Stomach (tissue), 9 donors: Measurements from ENCODE around the gene MRPS16. TPM values are rescaled to one million over a fixed set of nuclear protein-coding genes. Genes with fewer than 3 reads are reported as not detected.

ENCODE experiments used
- DNase-seq, 2 donors: peaks; one replicate each; pipeline versions ENCODE4 v3.0.0 to v3.0.0-alpha.2; 2013 to 2019
- H3K27ac ChIP-seq, 5 donors: fragments of 200-600 bp in 4 of 5; sonication (generic) in 4 of 5; one replicate each; pipeline ENCODE4 v1.5.1; 2013 to 2019; ENCODE audit warnings: mild to moderate bottlenecking in 1 of 5, moderate library complexity in 1 of 5
- H3K27me3 ChIP-seq, 3 donors: fragments of 200-600 bp; sonication (generic); one replicate each; pipeline ENCODE4 v1.5.1; 2017 to 2019; ENCODE audit warnings: mixed run types in 1 of 3
- H3K36me3 ChIP-seq, 4 donors: fragments of 200-600 bp; sonication (generic); 1 replicate in 3 of 4; 2 replicates in 1 of 4; pipeline ENCODE4 v1.5.1; 2016 to 2019
- H3K4me1 ChIP-seq, 4 donors: fragments of 200-600 bp; sonication (generic); one replicate each; pipeline ENCODE4 v1.5.1; 2016 to 2019
- H3K4me3 ChIP-seq, 4 donors: fragments of 200-600 bp; sonication (generic) in 3 of 4; one replicate each; pipeline ENCODE4 v1.5.1; 2016 to 2019; ENCODE audit warnings: mild to moderate bottlenecking in 1 of 4
- H3K9me3 ChIP-seq, 4 donors: fragments of 200-600 bp; sonication (generic); one replicate each; pipeline ENCODE4 v1.5.1; 2016 to 2019
- EP300 ChIP-seq: sonication (generic); formaldehyde crosslinking; IDR thresholded peaks from one replicate; pipeline ENCODE4 v1.6.1; 2017; ENCODE audit warnings: antibody characterized with exemption
- POLR2A ChIP-seq, 4 donors: fragments of 450-650 bp; IDR thresholded peaks; one replicate each; pipeline ENCODE4 v1.6.1; 2016; ENCODE audit warnings: antibody characterized with exemption in 4 of 4, control low read depth in 2 of 4, mild to moderate bottlenecking in 1 of 4, moderate library complexity in 1 of 4
- POLR2AphosphoS5 ChIP-seq, 3 donors: sonication (generic); formaldehyde crosslinking; IDR thresholded peaks; one replicate each; pipeline ENCODE4 v1.6.1; 2016; ENCODE audit warnings: antibody characterized with exemption in 3 of 3
- WGBS, 5 donors: extraction: QIAGEN DNeasy Blood & Tissue Kit in 3 of 5; methylation state at CpG; one replicate each; pipeline versions ENCODE4 v1.1.5 to v1.1.7; 2013 to 2018; 5-methylcytosine and 5-hydroxymethylcytosine counted together
- intact Hi-C: fragments of 100-400 bp; cut with DNase I; formaldehyde crosslinking; loops from one replicate; pipeline ENCODE4 v1.15.1; 2023; ENCODE audit warnings: low total_unique reads
- polyA plus RNA-seq, 3 donors: library from polyadenylated mRNA; stranded (reverse); fragments of 200-250 nt; gene quantifications; one replicate each; pipeline ENCODE4 v1.2.3, GENCODE V29; 2013
- small RNA-seq, 4 donors: library from RNA; depleted of rRNA; stranded (forward); fragments of <200 nt; gene quantifications; one replicate each; pipeline ENCODE3, GENCODE V24; 2016
- total RNA-seq, 5 donors: library from RNA; depleted of rRNA; stranded (reverse); fragments of >200 nt; gene quantifications; one replicate each; pipeline versions ENCODE4 v1.1.0 to v1.2.3, GENCODE V29; 2014 to 2016
- TF ChIP-seq, protein P1 (sequence below), 7 experiments: fragments of 450-650 bp in 4 of 7; fragments of 200-600 bp in 3 of 7; sonication (generic) in 3 of 7; IDR thresholded peaks; one replicate each; pipeline ENCODE4 v1.5.1; 2016 to 2019; ENCODE audit warnings: antibody characterized with exemption in 7 of 7, control low read depth in 2 of 7, mild to moderate bottlenecking in 1 of 7
- donor health status: healthy with polysubstance abuse.
- donor health status: Bipolar disorder and iron deficiency.
- donor health status: healthy.

MRPS16 gene
- total and polyA plus RNA-seq, 8 donors: 6.4 to 68.7 (median 55.6) TPM

DNA sequence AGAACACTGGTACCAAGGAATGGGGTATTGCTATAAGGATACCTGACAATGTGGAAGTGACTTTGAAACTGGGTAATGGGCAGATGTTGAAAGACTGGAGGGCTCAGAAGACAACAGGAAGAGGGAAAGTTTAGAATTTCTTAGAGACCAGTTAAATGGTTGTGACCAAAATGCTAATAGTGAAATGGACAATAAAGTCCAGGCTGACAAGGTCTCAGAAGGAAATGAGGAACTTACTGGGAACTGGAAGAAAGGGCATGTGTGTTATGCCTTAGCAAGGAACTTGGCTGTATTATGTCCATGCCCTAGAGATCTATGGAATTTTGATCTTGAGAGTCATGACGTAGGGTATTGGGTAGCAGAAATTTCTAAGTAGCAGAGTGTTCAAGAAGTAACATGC is 46.6 kb downstream of the MRPS16 start:
- WGBS, 5 donors: 91 to 100% (median 96%) methylated on average over 1 of the region's 1 CpG

DNA sequence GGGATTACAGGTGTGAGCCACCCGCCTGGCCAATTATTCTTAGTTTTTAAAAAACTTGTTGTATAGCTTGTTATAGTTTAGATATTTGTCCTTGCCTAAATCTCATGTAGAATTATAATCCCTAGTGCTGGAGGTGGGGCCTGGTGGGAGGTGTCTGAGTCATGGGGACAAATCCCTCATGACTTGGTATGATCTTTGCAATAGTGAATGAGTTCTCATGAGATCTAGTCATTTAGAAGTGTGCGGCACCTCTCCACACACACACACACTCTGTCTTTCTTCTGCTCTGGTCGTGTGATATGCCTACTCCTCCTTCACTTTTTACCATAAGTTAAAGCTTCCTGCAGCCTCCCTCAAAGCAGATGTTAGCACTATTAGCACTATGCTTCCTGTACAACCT is 47.4 kb downstream of the MRPS16 start:
- Histone ChIP-seq H3K9me3 (no peaks in the 10 kb centered on the region), H3K27ac (no peak overlapping the region), H3K36me3 (peaks cover 0 to 47% (median 38%) of the 10 kb centered on the region in 4 donors), H3K4me3 (no peak overlapping the region), H3K27me3 (no peaks in the 10 kb centered on the region), H3K4me1 (no peaks in the 10 kb centered on the region)
- DNase-seq: no peak
- intact Hi-C loops: no loop called here
- TF ChIP-seq, protein P1, sequence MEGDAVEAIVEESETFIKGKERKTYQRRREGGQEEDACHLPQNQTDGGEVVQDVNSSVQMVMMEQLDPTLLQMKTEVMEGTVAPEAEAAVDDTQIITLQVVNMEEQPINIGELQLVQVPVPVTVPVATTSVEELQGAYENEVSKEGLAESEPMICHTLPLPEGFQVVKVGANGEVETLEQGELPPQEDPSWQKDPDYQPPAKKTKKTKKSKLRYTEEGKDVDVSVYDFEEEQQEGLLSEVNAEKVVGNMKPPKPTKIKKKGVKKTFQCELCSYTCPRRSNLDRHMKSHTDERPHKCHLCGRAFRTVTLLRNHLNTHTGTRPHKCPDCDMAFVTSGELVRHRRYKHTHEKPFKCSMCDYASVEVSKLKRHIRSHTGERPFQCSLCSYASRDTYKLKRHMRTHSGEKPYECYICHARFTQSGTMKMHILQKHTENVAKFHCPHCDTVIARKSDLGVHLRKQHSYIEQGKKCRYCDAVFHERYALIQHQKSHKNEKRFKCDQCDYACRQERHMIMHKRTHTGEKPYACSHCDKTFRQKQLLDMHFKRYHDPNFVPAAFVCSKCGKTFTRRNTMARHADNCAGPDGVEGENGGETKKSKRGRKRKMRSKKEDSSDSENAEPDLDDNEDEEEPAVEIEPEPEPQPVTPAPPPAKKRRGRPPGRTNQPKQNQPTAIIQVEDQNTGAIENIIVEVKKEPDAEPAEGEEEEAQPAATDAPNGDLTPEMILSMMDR (IDR thresholded peaks at IDR 0.05): no peak
- no peak for TF ChIP-seq EP300
- no peak for TF ChIP-seq POLR2A (IDR thresholded peaks at IDR 0.05)
- TF ChIP-seq POLR2AphosphoS5 (IDR thresholded peaks at IDR 0.05): no peak
- 92 to 98% (median 93%) methylated on average over 3 of the region's 3 CpGs for WGBS, 5 donors

More for the DNA sequence above, 46.6 kb downstream of the MRPS16 start:
- Histone ChIP-seq H3K36me3 (peaks cover 4 to 47% (median 39%) of the 10 kb centered on the region in 4 donors), H3K27me3 (no peaks in the 10 kb centered on the region), H3K9me3 (no peaks in the 10 kb centered on the region), H3K27ac (no peak overlapping the region), H3K4me1 (no peaks in the 10 kb centered on the region), H3K4me3 (no peak overlapping the region)
- no peak for DNase-seq
- intact Hi-C loops: no loop called here
- TF ChIP-seq EP300: no peak
- no peak for TF ChIP-seq POLR2A (IDR thresholded peaks at IDR 0.05)
- TF ChIP-seq, protein P1 (IDR thresholded peaks at IDR 0.05): no peak
- no peak for TF ChIP-seq POLR2AphosphoS5 (IDR thresholded peaks at IDR 0.05)

Small RNA genes lying within 50 kb of the gene (small RNA-seq; reads per million reads assigned to genes)
- gene RNU6-833P: 0 reads per million in 4 donors

Other genes with a start within 250 kb of the MRPS16 start
- gene P4HA1, start 155.8 kb downstream of the MRPS16 start, total RNA-seq: 10 to 100 TPM; 11.7 to 68.3 (median 26.8) TPM
- 10 to 100 TPM in 2 of 3 donors, 1 to 10 TPM in 1; 9.4 to 20.2 (median 10.1) TPM for gene P4HA1, start 155.8 kb downstream of the MRPS16 start, polyA plus RNA-seq
- gene NUDT13, start 142.2 kb downstream of the MRPS16 start, total RNA-seq: 10 to 100 TPM in 1 of 5 donors, 1 to 10 TPM in 2, under 1 TPM in 1, not detected in 1; 0.45 to 17.7 (median 1.6) TPM
- gene NUDT13, start 142.2 kb downstream of the MRPS16 start, polyA plus RNA-seq: 1 to 10 TPM; 1.2 to 5.8 (median 2.2) TPM
- gene ECD, start 84.6 kb downstream of the MRPS16 start, total RNA-seq: 10 to 100 TPM in 3 of 5 donors, 1 to 10 TPM in 2; 4.1 to 72.8 (median 32.9) TPM
- gene ECD, start 84.6 kb downstream of the MRPS16 start, polyA plus RNA-seq: 10 to 100 TPM in 1 of 3 donors, 1 to 10 TPM in 2; 8.0 to 13.3 (median 8.9) TPM
- 10 to 100 TPM; 10.4 to 27.0 (median 15.5) TPM for gene FAM149B1, start 84.5 kb downstream of the MRPS16 start, total RNA-seq
- gene FAM149B1, start 84.5 kb downstream of the MRPS16 start, polyA plus RNA-seq: 10 to 100 TPM; 12.8 to 17.8 (median 17.1) TPM
- gene DNAJC9, start 5.4 kb downstream of the MRPS16 start, total RNA-seq: 10 to 100 TPM in 3 of 5 donors, 1 to 10 TPM in 2; 3.5 to 26.4 (median 17.4) TPM
- gene DNAJC9, start 5.4 kb downstream of the MRPS16 start, polyA plus RNA-seq: 10 to 100 TPM; 10.6 to 13.8 (median 11.5) TPM
- 1 to 10 TPM in 4 of 5 donors, under 1 TPM in 1; 0.29 to 9.0 (median 1.8) TPM for gene CFAP70, start 106.2 kb upstream of the MRPS16 start, total RNA-seq
- gene CFAP70, start 106.2 kb upstream of the MRPS16 start, polyA plus RNA-seq: 1 to 10 TPM in 2 of 3 donors, under 1 TPM in 1; 0.31 to 3.2 (median 2.5) TPM
- 100 to 1,000 TPM in 1 of 5 donors, 10 to 100 TPM in 4; 16.2 to 103 (median 60.6) TPM for gene ANXA7, start 161.4 kb upstream of the MRPS16 start, total RNA-seq
- 10 to 100 TPM; 38.7 to 67.4 (median 55.7) TPM for gene ANXA7, start 161.4 kb upstream of the MRPS16 start, polyA plus RNA-seq
- gene MSS51, start 180.9 kb upstream of the MRPS16 start, total RNA-seq: 1 to 10 TPM in 3 of 5 donors, under 1 TPM in 1, not detected in 1; 0.87 to 6.1 (median 1.9) TPM
- 1 to 10 TPM in 1 of 3 donors, under 1 TPM in 2; 0.61 to 1.8 (median 0.62) TPM for gene MSS51, start 180.9 kb upstream of the MRPS16 start, polyA plus RNA-seq
- 10 to 100 TPM; 12.5 to 77.1 (median 43.3) TPM for gene PPP3CB, start 243.4 kb upstream of the MRPS16 start, total RNA-seq
- 10 to 100 TPM; 23.2 to 29.0 (median 24.4) TPM for gene PPP3CB, start 243.4 kb upstream of the MRPS16 start, polyA plus RNA-seq